Measurements from ENCODE around the gene TMEM127. TPM values are rescaled to one million over a fixed set of nuclear protein-coding genes. Genes with fewer than 3 reads are reported as not detected.
A peak's percentile ranks its signal among the peaks of the same experiment; 100 is the strongest.

TMEM127 gene
- total RNA-seq, 1 experiment from 2014 or later, result 25.3 TPM

DNA sequence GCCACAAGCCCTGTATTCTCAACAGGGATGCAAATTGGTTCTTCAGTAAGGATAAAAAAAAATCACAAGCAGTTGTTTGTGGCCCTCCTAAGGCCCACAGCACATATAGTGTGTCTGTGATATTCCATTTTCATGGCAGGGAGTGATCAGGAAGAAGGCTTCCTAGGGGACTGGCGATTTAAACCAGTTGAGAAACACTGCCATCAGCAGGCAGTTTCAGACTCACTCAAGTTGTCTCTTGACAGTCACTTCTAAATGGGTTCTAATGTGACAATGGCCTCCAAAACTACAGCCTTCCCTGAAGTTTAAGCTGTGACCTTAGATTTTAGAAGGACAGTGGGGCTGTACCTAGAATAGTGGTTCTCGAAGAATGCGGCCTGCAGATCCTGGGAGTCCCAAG lies 6.2 kb upstream of the TMEM127 start:
- H4K20me1 ChIP-seq (ENCODE audit: insufficient read depth), result no peaks in the 10 kb centered on the region
- no peak overlapping the region for H3K27ac ChIP-seq (ENCODE audit: low read depth, low read length)
- no peak overlapping the region for H3K4me2 ChIP-seq (ENCODE audit: low read length)
- H3K9me3 ChIP-seq (ENCODE audit: control insufficient read depth in 1 of 2, insufficient read depth in 1 of 2, low read depth in 1 of 2, low read length in 2 of 2), result no peaks in the 10 kb centered on the region
- no peak for DNase-seq (ENCODE audit: low read depth, low spot score)
- no peaks in the 10 kb centered on the region for H3K27me3 ChIP-seq (ENCODE audit: insufficient read depth, low read length)
- ChIA-PET POLR2A (no interaction called here), CTCF (no interaction called here), RAD21 (ENCODE audit: low non-redundant PET in 1 of 2, low total read pairs in 2 of 2, uncharacterized antibody in 2 of 2, unreplicated experiment in 2 of 2) (interaction anchor here in 1 of 2 experiments (0.6 kb wide), 1 partner anchor 259 kb away, joined by 3 read pairs; no protein-coding TSS in a partner anchor)
- peaks cover 26% of the 10 kb centered on the region for H3K79me2 ChIP-seq (ENCODE audit: insufficient read depth, low read length)
- TF ChIP-seq POLR2AphosphoS5 (IDR thresholded peaks at IDR 0.05; ENCODE audit: low read depth, low read length) (no peak), RAD21 (IDR thresholded peaks at IDR 0.05; ENCODE audit: low read depth) (peak; percentile 31), SP1 (IDR thresholded peaks at IDR 0.05; ENCODE audit: low read depth) (no peak), ZNF274 (IDR thresholded peaks at IDR 0.05; ENCODE audit: low read depth, low read length) (no peak), ZBTB33 (IDR thresholded peaks at IDR 0.05; ENCODE audit: extremely low read depth, insufficient replicate concordance, low read length) (no peak), CTCF (IDR thresholded peaks at IDR 0.05 in 2 of 3, conservative IDR thresholded peaks at IDR 0.05 in 1 of 3; ENCODE audit: borderline replicate concordance in 1 of 3, insufficient read depth in 1 of 3, low read depth in 2 of 3, low read length in 2 of 3) (0 out of 6 replicates have a peak, but pooled peaks of 1 of the 3 experiments have one; percentile 7), CEBPB (IDR thresholded peaks at IDR 0.05; ENCODE audit: low read depth) (no peak), TCF7L2 (IDR thresholded peaks at IDR 0.05; ENCODE audit: borderline replicate concordance, extremely low read depth, insufficient read depth, insufficient read length) (no peak), EZH2phosphoT487 (IDR thresholded peaks at IDR 0.05; ENCODE audit: borderline replicate concordance) (no peak), YY1 (IDR thresholded peaks at IDR 0.05; ENCODE audit: extremely low read depth, insufficient replicate concordance, low read depth, low read length) (no peak), FOSL1 (IDR thresholded peaks at IDR 0.05; ENCODE audit: low read depth) (no peak), EGR1 (IDR thresholded peaks at IDR 0.05; ENCODE audit: low read depth) (no peak)
- TF ChIP-seq, protein P1, sequence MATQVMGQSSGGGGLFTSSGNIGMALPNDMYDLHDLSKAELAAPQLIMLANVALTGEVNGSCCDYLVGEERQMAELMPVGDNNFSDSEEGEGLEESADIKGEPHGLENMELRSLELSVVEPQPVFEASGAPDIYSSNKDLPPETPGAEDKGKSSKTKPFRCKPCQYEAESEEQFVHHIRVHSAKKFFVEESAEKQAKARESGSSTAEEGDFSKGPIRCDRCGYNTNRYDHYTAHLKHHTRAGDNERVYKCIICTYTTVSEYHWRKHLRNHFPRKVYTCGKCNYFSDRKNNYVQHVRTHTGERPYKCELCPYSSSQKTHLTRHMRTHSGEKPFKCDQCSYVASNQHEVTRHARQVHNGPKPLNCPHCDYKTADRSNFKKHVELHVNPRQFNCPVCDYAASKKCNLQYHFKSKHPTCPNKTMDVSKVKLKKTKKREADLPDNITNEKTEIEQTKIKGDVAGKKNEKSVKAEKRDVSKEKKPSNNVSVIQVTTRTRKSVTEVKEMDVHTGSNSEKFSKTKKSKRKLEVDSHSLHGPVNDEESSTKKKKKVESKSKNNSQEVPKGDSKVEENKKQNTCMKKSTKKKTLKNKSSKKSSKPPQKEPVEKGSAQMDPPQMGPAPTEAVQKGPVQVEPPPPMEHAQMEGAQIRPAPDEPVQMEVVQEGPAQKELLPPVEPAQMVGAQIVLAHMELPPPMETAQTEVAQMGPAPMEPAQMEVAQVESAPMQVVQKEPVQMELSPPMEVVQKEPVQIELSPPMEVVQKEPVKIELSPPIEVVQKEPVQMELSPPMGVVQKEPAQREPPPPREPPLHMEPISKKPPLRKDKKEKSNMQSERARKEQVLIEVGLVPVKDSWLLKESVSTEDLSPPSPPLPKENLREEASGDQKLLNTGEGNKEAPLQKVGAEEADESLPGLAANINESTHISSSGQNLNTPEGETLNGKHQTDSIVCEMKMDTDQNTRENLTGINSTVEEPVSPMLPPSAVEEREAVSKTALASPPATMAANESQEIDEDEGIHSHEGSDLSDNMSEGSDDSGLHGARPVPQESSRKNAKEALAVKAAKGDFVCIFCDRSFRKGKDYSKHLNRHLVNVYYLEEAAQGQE (IDR thresholded peaks at IDR 0.05; ENCODE audit: low read depth), result no peak
- no TSS peak for BruUV-seq (replicated peaks)
- intact Hi-C loops (cut with micrococcal nuclease), result loop anchor here (5.0 kb wide), 1 partner anchor 235 kb away; the partner anchor contains the start of gene NEURL3
- H3K4me1 ChIP-seq (ENCODE audit: control insufficient read depth in 1 of 2, insufficient read depth in 2 of 2, low read length in 2 of 2), result peaks cover 0 to 13% of the 10 kb centered on the region in 2 experiments; a peak in 2 of 4 replicates
- H2AFZ ChIP-seq (ENCODE audit: low read depth, low read length, poor library complexity, severe bottlenecking), result no peak overlapping the region
- no peak for ATAC-seq
- H3K36me3 ChIP-seq (ENCODE audit: control insufficient read depth in 1 of 2, insufficient read depth in 2 of 2, low read length in 2 of 2), result peaks cover 46 to 50% of the 10 kb centered on the region in 2 experiments; a peak in 3 of 4 replicates
- H3K9me2 ChIP-seq (ENCODE audit: insufficient read depth), result no peaks in the 10 kb centered on the region
- no peak overlapping the region for H3K4me3 ChIP-seq (replicated peaks in 1 of 2; ENCODE audit: low read depth in 1 of 2, low read length in 2 of 2)
- H3K9ac ChIP-seq (ENCODE audit: low read length), result no peak overlapping the region

Measured in HCT116 (cell line).